DOHH2 (cell line): Measurements from ENCODE around the gene CACNA1I.
"Not testable (repeated sequence)": the region's sequence is repeated elsewhere in the genome, so short reads cannot be mapped to it uniquely, and the experiment has no call there.

Experiments
- H3F3A ChIP-seq: fragments of 200-600 bp; sonication (generic), shearing (Covaris generic); 2 replicates; pipeline ENCODE4 v1.6.0; 2016; ENCODE audit warnings: antibody characterized with exemption, mild to moderate bottlenecking; ENCODE audit not compliant: control insufficient read depth, insufficient read depth
- H3K27ac ChIP-seq: fragments of 200-600 bp; sonication (generic); 2 replicates; pipeline ENCODE4 v1.5.1; 2014; ENCODE audit warnings: low read depth, mild to moderate bottlenecking, low read length, moderate library complexity
- H3K27me3 ChIP-seq: fragments of 200-600 bp; sonication (generic); 2 replicates; pipeline ENCODE4 v1.6.1; 2014; ENCODE audit warnings: mild to moderate bottlenecking, low read length, mixed read lengths; ENCODE audit not compliant: control insufficient read depth
- H3K36me3 ChIP-seq: fragments of 200-600 bp; sonication (generic); 2 replicates; pipeline ENCODE4 v1.6.1; 2014; ENCODE audit warnings: mild to moderate bottlenecking, low read length, moderate library complexity, mixed read lengths; ENCODE audit not compliant: control insufficient read depth
- H3K4me1 ChIP-seq: fragments of 200-600 bp; sonication (generic); 2 replicates; pipeline ENCODE4 v1.6.1; 2014; ENCODE audit warnings: mild to moderate bottlenecking, low read length, mixed read lengths; ENCODE audit not compliant: control insufficient read depth
- H3K4me2 ChIP-seq: fragments of 200-600 bp; sonication (generic); 2 replicates; pipeline ENCODE4 v1.6.0; 2014; ENCODE audit warnings: mild to moderate bottlenecking, low read length, moderate library complexity
- H3K4me3 ChIP-seq: fragments of 200-600 bp; sonication (generic); 2 replicates; pipeline ENCODE4 v1.5.1; 2014; ENCODE audit warnings: mild to moderate bottlenecking, low read length, mixed read lengths
- H3K79me2 ChIP-seq: fragments of 200-600 bp; sonication (generic); 2 replicates; pipeline ENCODE4 v1.6.1; 2014; ENCODE audit warnings: mild to moderate bottlenecking, low read length, mixed read lengths; ENCODE audit not compliant: control insufficient read depth
- H3K9me2 ChIP-seq: fragments of 200-600 bp; sonication (generic); replicated peaks from 2 replicates; pipeline ENCODE4 v1.6.1; 2014; ENCODE audit warnings: mild to moderate bottlenecking, low read length, mixed read lengths; ENCODE audit not compliant: control insufficient read depth
- H3K9me3 ChIP-seq: fragments of 200-600 bp; sonication (generic); 2 replicates; pipeline ENCODE4 v1.6.1; 2014; ENCODE audit warnings: antibody characterized with exemption, low read length, mixed read lengths; ENCODE audit not compliant: control insufficient read depth, insufficient read depth
- H4K20me1 ChIP-seq: fragments of 200-600 bp; sonication (generic); 2 replicates; pipeline ENCODE4 v1.6.0; 2014; ENCODE audit warnings: low read depth, mild to moderate bottlenecking, antibody characterized with exemption, low read length, moderate library complexity; ENCODE audit not compliant: control insufficient read depth, insufficient read depth
- EZH2phosphoT487 ChIP-seq: fragments of 200-600 bp; sonication (generic); IDR thresholded peaks from 2 replicates; pipeline ENCODE4 v1.6.1; 2017; ENCODE audit warnings: borderline replicate concordance, mild to moderate bottlenecking, antibody characterized with exemption, low read length, moderate library complexity, mixed read lengths
- TF ChIP-seq, protein P1 (sequence below): fragments of 200-600 bp; sonication (generic); IDR thresholded peaks from one replicate; pipeline ENCODE4 v1.5.1; 2014; ENCODE audit warnings: antibody characterized with exemption, mild to moderate bottlenecking, low read depth, low read length; ENCODE audit not compliant: poor library complexity, severe bottlenecking

The CACNA1I gene

DNA sequence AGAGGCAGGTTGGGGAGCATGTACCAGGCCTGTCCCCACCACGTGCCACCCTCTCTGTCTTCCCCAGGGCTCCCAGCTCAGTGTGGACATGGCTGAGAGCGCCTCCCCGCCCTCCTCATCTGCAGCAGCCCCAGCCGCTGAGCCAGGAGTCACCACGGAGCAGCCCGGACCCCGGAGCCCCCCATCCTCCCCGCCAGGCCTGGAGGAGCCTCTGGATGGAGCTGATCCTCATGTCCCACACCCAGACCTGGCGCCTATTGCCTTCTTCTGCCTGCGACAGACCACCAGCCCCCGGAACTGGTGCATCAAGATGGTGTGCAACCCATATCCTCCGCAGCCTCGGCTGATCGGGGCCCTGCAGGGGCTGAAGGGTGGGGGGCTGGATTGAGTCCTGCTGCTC is at the start of gene CACNA1I:
TSS of gene CACNA1I (plus strand) at position 89 of the 400 bp plus-strand sequence. CDS start at position 89, 0 bp downstream.
- Histone ChIP-seq H3K9me3 (no peaks in the 10 kb centered on the region), H3K4me3 (no peak within 1 kb of the TSS), H3K79me2 (no peaks in the 10 kb centered on the region), H3K36me3 (no peaks in the 10 kb centered on the region), H4K20me1 (no peaks in the 10 kb centered on the region), H3F3A (no peaks in the 10 kb centered on the region), H3K4me2 (no peak within 1 kb of the TSS), H3K27ac (no peak within 1 kb of the TSS), H3K27me3 (peaks cover 6% of the 10 kb centered on the region; the same call in 1 of the 2 replicates), H3K9me2 (no peaks in the 10 kb centered on the region), H3K4me1 (peaks cover 10% of the 10 kb centered on the region)
- TF ChIP-seq, protein P1, sequence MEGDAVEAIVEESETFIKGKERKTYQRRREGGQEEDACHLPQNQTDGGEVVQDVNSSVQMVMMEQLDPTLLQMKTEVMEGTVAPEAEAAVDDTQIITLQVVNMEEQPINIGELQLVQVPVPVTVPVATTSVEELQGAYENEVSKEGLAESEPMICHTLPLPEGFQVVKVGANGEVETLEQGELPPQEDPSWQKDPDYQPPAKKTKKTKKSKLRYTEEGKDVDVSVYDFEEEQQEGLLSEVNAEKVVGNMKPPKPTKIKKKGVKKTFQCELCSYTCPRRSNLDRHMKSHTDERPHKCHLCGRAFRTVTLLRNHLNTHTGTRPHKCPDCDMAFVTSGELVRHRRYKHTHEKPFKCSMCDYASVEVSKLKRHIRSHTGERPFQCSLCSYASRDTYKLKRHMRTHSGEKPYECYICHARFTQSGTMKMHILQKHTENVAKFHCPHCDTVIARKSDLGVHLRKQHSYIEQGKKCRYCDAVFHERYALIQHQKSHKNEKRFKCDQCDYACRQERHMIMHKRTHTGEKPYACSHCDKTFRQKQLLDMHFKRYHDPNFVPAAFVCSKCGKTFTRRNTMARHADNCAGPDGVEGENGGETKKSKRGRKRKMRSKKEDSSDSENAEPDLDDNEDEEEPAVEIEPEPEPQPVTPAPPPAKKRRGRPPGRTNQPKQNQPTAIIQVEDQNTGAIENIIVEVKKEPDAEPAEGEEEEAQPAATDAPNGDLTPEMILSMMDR, result no peak
- TF ChIP-seq EZH2phosphoT487, result no peak

DNA sequence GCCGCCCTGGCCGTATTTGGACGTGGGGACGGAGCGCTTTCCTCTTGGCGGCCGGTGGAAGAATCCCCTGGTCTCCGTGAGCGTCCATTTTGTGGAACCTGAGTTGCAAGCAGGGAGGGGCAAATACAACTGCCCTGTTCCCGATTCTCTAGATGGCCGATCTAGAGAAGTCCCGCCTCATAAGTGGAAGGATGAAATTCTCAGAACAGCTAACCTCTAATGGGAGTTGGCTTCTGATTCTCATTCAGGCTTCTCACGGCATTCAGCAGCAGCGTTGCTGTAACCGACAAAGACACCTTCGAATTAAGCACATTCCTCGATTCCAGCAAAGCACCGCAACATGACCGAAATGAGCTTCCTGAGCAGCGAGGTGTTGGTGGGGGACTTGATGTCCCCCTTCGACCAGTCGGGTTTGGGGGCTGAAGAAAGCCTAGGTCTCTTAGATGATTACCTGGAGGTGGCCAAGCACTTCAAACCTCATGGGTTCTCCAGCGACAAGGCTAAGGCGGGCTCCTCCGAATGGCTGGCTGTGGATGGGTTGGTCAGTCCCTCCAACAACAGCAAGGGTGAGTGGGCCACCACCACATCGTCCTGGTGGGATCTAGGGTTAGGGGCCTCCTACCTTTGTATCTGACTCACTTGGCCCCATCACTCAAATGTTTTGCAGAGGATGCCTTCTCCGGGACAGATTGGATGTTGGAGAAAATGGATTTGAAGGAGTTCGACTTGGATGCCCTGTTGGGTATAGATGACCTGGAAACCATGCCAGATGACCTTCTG is 49.3 kb upstream of the CACNA1I start:
- Histone ChIP-seq H3K79me2 (peaks cover 79% of the 10 kb centered on the region), H3K4me2 (peak overlapping the region; percentile 98), H3K27ac (peak overlapping the region; percentile 88), H3K4me3 (peak overlapping the region; percentile 86), H4K20me1 (peaks cover 16% of the 10 kb centered on the region), H3K36me3 (peaks cover 89% of the 10 kb centered on the region), H3F3A (peaks cover 79% of the 10 kb centered on the region), H3K4me1 (peaks cover 64% of the 10 kb centered on the region)
- not testable (repeated sequence) for H3K9me2 ChIP-seq, H3K9me3 ChIP-seq, H3K27me3 ChIP-seq

DNA sequence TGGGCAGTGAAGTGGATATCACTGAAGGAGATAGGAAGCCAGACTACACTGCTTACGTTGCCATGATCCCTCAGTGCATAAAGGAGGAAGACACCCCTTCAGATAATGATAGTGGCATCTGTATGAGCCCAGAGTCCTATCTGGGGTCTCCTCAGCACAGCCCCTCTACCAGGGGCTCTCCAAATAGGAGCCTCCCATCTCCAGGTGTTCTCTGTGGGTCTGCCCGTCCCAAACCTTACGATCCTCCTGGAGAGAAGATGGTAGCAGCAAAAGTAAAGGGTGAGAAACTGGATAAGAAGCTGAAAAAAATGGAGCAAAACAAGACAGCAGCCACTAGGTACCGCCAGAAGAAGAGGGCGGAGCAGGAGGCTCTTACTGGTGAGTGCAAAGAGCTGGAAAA is 48.5 kb upstream of the CACNA1I start:
- H3K4me1 ChIP-seq, result peaks cover 72% of the 10 kb centered on the region
- peaks cover 16% of the 10 kb centered on the region for H4K20me1 ChIP-seq
- not testable (repeated sequence) for H3K9me2 ChIP-seq, H3K9me3 ChIP-seq, H3K27me3 ChIP-seq
- H3K79me2 ChIP-seq, result peaks cover 76% of the 10 kb centered on the region
- peak overlapping the region; percentile 88 for H3K27ac ChIP-seq
- H3K4me2 ChIP-seq, result peak overlapping the region; percentile 98
- peaks cover 77% of the 10 kb centered on the region for H3F3A ChIP-seq
- H3K4me3 ChIP-seq, result peak overlapping the region; percentile 86
- H3K36me3 ChIP-seq, result peaks cover 87% of the 10 kb centered on the region

DNA sequence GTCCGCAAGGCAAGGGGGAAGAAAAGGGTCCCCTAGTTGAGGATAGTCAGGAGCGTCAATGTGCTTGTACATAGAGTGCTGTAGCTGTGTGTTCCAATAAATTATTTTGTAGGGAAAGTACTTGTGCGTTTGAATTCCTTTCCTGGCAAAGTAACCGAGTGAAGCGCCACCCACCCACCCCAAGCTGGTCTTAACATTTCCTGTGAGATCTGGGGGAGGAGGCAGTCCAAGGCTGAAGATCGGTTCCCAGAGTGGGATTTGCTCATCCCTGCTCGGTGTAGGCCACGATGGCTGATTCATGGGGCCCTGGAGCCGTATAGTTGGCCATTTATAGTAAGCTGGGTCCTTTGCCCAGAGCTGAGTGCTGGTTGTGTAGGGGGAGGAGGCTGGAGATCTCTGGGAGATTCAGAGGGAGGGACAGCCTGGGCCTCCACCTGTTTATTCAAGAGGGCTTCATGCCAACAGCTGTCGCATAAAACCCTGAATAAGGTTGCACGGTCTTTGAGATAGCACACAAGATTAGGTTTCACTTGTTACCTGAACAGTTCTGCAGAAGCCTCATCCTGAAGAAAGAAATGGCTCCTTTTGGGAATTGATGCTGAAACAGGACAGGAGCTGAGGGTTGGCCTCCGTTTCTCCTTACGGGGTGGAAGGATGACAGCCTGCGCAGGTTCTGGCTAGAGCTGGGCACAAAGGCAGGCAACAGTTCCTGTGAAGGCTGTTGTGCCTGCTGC is 47.8 kb upstream of the CACNA1I start:
- Histone ChIP-seq H3F3A (peaks cover 78% of the 10 kb centered on the region), H3K4me3 (peak overlapping the region; percentile 86), H3K9me3 (no peaks in the 10 kb centered on the region), H3K27me3 (no peaks in the 10 kb centered on the region), H3K27ac (peak overlapping the region; percentile 88), H3K4me1 (peaks cover 75% of the 10 kb centered on the region), H4K20me1 (peaks cover 16% of the 10 kb centered on the region), H3K9me2 (no peaks in the 10 kb centered on the region), H3K79me2 (peaks cover 76% of the 10 kb centered on the region), H3K4me2 (peak overlapping the region; percentile 98), H3K36me3 (peaks cover 87% of the 10 kb centered on the region)
- no peak for TF ChIP-seq EZH2phosphoT487
